Suprapubic skin (tissue), 4 donors: Measurements from ENCODE around the gene CLDN6. TPM values are rescaled to one million over a fixed set of nuclear protein-coding genes. Genes with fewer than 3 reads are reported as not detected.

Source experiments
- DNase-seq, 2 donors: peaks; one replicate each; pipeline ENCODE4 v3.0.0-alpha.2; 2019; ENCODE audit warnings: low spot score in 2 of 2
- H3K27ac ChIP-seq: fragments of 200-600 bp; sonication (generic); one replicate; pipeline ENCODE4 v1.5.1; 2019
- H3K27me3 ChIP-seq: fragments of 200-600 bp; sonication (generic); one replicate; pipeline ENCODE4 v1.5.1; 2019
- H3K36me3 ChIP-seq: fragments of 200-600 bp; sonication (generic); one replicate; pipeline ENCODE4 v1.5.1; 2019
- H3K4me1 ChIP-seq: fragments of 200-600 bp; sonication (generic); one replicate; pipeline ENCODE4 v1.5.1; 2019
- H3K4me3 ChIP-seq: fragments of 200-600 bp; sonication (generic); one replicate; pipeline ENCODE4 v1.5.1; 2019; ENCODE audit warnings: mild to moderate bottlenecking
- H3K9me3 ChIP-seq: fragments of 200-600 bp; sonication (generic); one replicate; pipeline ENCODE4 v1.5.1; 2019
- CTCF ChIP-seq, 2 donors: fragments of 200-600 bp in 1 of 2; fragments of 450-650 bp in 1 of 2; sonication (generic) in 1 of 2; IDR thresholded peaks; one replicate each; pipeline ENCODE4 v1.5.1; 2016 to 2019; ENCODE audit warnings: antibody characterized with exemption in 2 of 2, mild to moderate bottlenecking in 1 of 2, moderate library complexity in 1 of 2
- EP300 ChIP-seq: sonication (generic); formaldehyde crosslinking; IDR thresholded peaks from one replicate; pipeline ENCODE4 v1.6.1; 2017; ENCODE audit warnings: antibody characterized with exemption
- POLR2A ChIP-seq, 2 donors: fragments of 450-650 bp; IDR thresholded peaks; one replicate each; pipeline ENCODE4 v1.6.1; 2017; ENCODE audit warnings: antibody characterized with exemption in 2 of 2, mild to moderate bottlenecking in 2 of 2, moderate library complexity in 2 of 2
- POLR2AphosphoS5 ChIP-seq, 3 donors: sonication (generic); formaldehyde crosslinking; IDR thresholded peaks; one replicate each; pipeline ENCODE4 v1.6.1; 2017; ENCODE audit warnings: antibody characterized with exemption in 3 of 3
- WGBS: methylation state at CpG from one replicate; pipeline ENCODE4 v1.1.5; 2018; 5-methylcytosine and 5-hydroxymethylcytosine counted together
- total RNA-seq, 4 donors: library from RNA; depleted of rRNA; stranded (reverse); fragments of >200 nt; gene quantifications; one replicate each; pipeline ENCODE4 v1.1.0, GENCODE V29; 2016

The CLDN6 gene
- total RNA-seq = not detected

GRCh38 chr16:3017794-3018506, at the start of gene CLDN6:
CLDN6 (minus strand) TSS chr16:3018183; CDS start chr16:3016021, 2,162 bp downstream.
- 7% methylated on average over 22 of the region's 52 CpGs for WGBS
- no peak for DNase-seq
- Histone ChIP-seq H3K9me3 (no peaks in the 10 kb centered on the region), H3K4me3 (no peak within 1 kb of the TSS), H3K27ac (no peak within 1 kb of the TSS), H3K4me1 (peaks cover 41% of the 10 kb centered on the region), H3K27me3 (peaks cover 37% of the 10 kb centered on the region), H3K36me3 (no peaks in the 10 kb centered on the region)
- no peak for TF ChIP-seq EP300
- no peak for TF ChIP-seq POLR2AphosphoS5 (IDR thresholded peaks at IDR 0.05)
- TF ChIP-seq POLR2A (IDR thresholded peaks at IDR 0.05) = no peak
- TF ChIP-seq CTCF (IDR thresholded peaks at IDR 0.05) = no peak

- TF ChIP-seq POLR2A (IDR thresholded peaks at IDR 0.05) = no peak
- TF ChIP-seq CTCF (IDR thresholded peaks at IDR 0.05) = no peak
- TF ChIP-seq POLR2AphosphoS5 (IDR thresholded peaks at IDR 0.05) = no peak
- no peak for TF ChIP-seq EP300
- 90% methylated on average over 7 of the region's 7 CpGs for WGBS
- peaks cover 35% of the 10 kb centered on the region for H3K4me1 ChIP-seq
- H3K27ac ChIP-seq = no peak overlapping the region
- peak overlapping the region; percentile 40 for H3K4me3 ChIP-seq
- H3K9me3 ChIP-seq = no peaks in the 10 kb centered on the region
- no peaks in the 10 kb centered on the region for H3K36me3 ChIP-seq
- no peak for DNase-seq
- H3K27me3 ChIP-seq = no peaks in the 10 kb centered on the region
Measured at GRCh38 chr16:3066440-3066748, 48.4 kb upstream of the CLDN6 start.

- DNase-seq = no peak
- H3K4me3 ChIP-seq = peak overlapping the region; percentile 40
- H3K27ac ChIP-seq = peak overlapping the region; percentile 41
- TF ChIP-seq POLR2A (IDR thresholded peaks at IDR 0.05) = no peak
- TF ChIP-seq EP300 = no peak
- no peak for TF ChIP-seq CTCF (IDR thresholded peaks at IDR 0.05)
- no peak for TF ChIP-seq POLR2AphosphoS5 (IDR thresholded peaks at IDR 0.05)
- no peaks in the 10 kb centered on the region for H3K9me3 ChIP-seq
- H3K36me3 ChIP-seq = no peaks in the 10 kb centered on the region
- 53% methylated on average over 15 of the region's 26 CpGs for WGBS
- peaks cover 35% of the 10 kb centered on the region for H3K4me1 ChIP-seq
- H3K27me3 ChIP-seq = no peaks in the 10 kb centered on the region
Measured at GRCh38 chr16:3065742-3066439, 47.9 kb upstream of the CLDN6 start.

GRCh38 chr16:3065069-3065741, 47.2 kb upstream of the CLDN6 start, which contains the start of gene IL32:
IL32 (plus strand) TSS chr16:3065640; CDS start chr16:3065812, 172 bp downstream.
- Histone ChIP-seq H3K4me1 (peaks cover 36% of the 10 kb centered on the region), H3K27me3 (no peaks in the 10 kb centered on the region), H3K9me3 (no peaks in the 10 kb centered on the region), H3K36me3 (no peaks in the 10 kb centered on the region), H3K4me3 (peak within 1 kb of the TSS; percentile 40), H3K27ac (peak within 1 kb of the TSS; percentile 41)
- 43% methylated on average over 13 of the region's 13 CpGs for WGBS
- TF ChIP-seq CTCF (IDR thresholded peaks at IDR 0.05) = no peak
- DNase-seq = no peak
